CD4-positive, alpha-beta T cell (primary cell): ENCODE results near the gene MBNL3. TPM values are rescaled to one million over a fixed set of nuclear protein-coding genes. Genes with fewer than 3 reads are reported as not detected.
"Not testable (repeated sequence)": the region's sequence is repeated elsewhere in the genome, so short reads cannot be mapped to it uniquely, and the experiment has no call there.

Experiments used
- ATAC-seq: fragments of 200-7000 bp; cut with Tn5 transposase; one replicate; pipeline ENCODE4 v1.10.0; 2022; ENCODE audit warnings: mild to moderate bottlenecking; ENCODE audit not compliant: poor library complexity
- CTCF ChIA-PET: fragments of 350-600 bp; sonication (Branson Sonifier 250); formaldehyde crosslinking; loops from one replicate; lab custom pipeline; 2021; ENCODE audit warnings: antibody characterized with exemption, inconsistent platforms; lab: Charles Lee
- POLR2A ChIA-PET: fragments of 350-600 bp; sonication (Branson Sonifier 250); formaldehyde crosslinking; loops from one replicate; lab custom pipeline; 2021; ENCODE audit warnings: antibody characterized with exemption, inconsistent platforms; lab: Charles Lee
- DNase-seq, 14 experiments: peaks; one replicate each; pipeline ENCODE4 v3.0.0-alpha.2; 2013 to 2020; ENCODE audit warnings: mixed read lengths in 2 of 14
- H3K27ac ChIP-seq, 2 donors: one replicate each; pipeline versions ENCODE4 v1.5.1 to v1.7.0; 2013; ENCODE audit warnings: low read length in 2 of 2, low read depth in 1 of 2, mild to moderate bottlenecking in 1 of 2
- H3K27me3 ChIP-seq, 2 experiments: 1 replicate in 1 of 2; 2 replicates in 1 of 2; pipeline versions ENCODE4 v1.6.1 to v1.7.0; 2013; ENCODE audit warnings: low read length in 2 of 2, control low read depth in 1 of 2, mild to moderate bottlenecking in 1 of 2, moderate library complexity in 1 of 2; ENCODE audit not compliant: insufficient read depth in 2 of 2, control insufficient read depth in 1 of 2
- H3K36me3 ChIP-seq: one replicate; pipeline ENCODE4 v1.6.1; 2013; ENCODE audit warnings: low read length, control low read depth; ENCODE audit not compliant: insufficient read depth
- H3K4me1 ChIP-seq: one replicate; pipeline ENCODE4 v1.6.1; 2013; ENCODE audit warnings: low read length, control low read depth; ENCODE audit not compliant: insufficient read depth
- H3K4me3 ChIP-seq: one replicate; pipeline ENCODE4 v1.5.1; 2013; ENCODE audit warnings: mild to moderate bottlenecking, low read length, moderate library complexity
- H3K9me3 ChIP-seq, 2 experiments: 1 replicate in 1 of 2; 2 replicates in 1 of 2; pipeline versions ENCODE4 v1.6.1 to v1.7.0; 2013; ENCODE audit warnings: low read length in 2 of 2, mild to moderate bottlenecking in 2 of 2, control low read depth in 1 of 2, moderate library complexity in 1 of 2; ENCODE audit not compliant: control insufficient read depth in 1 of 2, insufficient read depth in 1 of 2
- H3K27ac Mint-ChIP-seq: one replicate; pipeline ENCODE4 v1.8.0; 2020; ENCODE audit warnings: mixed read lengths
- H3K27me3 Mint-ChIP-seq: one replicate; pipeline ENCODE4 v1.8.0; 2021; ENCODE audit warnings: mixed read lengths
- H3K36me3 Mint-ChIP-seq: one replicate; pipeline ENCODE4 v1.8.0; 2021; ENCODE audit warnings: low read depth, mixed read lengths
- H3K4me1 Mint-ChIP-seq: one replicate; pipeline ENCODE4 v1.8.0; 2021; ENCODE audit warnings: low read depth, mixed read lengths
- H3K4me3 Mint-ChIP-seq: one replicate; pipeline ENCODE4 v1.8.0; 2020; ENCODE audit warnings: mild to moderate bottlenecking, mixed read lengths
- H3K9me3 Mint-ChIP-seq: one replicate; pipeline ENCODE4 v1.8.0; 2020; ENCODE audit warnings: mixed read lengths
- intact Hi-C, 2 experiments: fragments of 100-400 bp; cut with DNase I in 1 of 2; cut with micrococcal nuclease in 1 of 2; formaldehyde crosslinking; loops; one replicate each; pipeline versions ENCODE4 v1.15.1 to v1.9.0; 2023 to 2025; cut with DNase I, micrococcal nuclease
- total RNA-seq, 174 experiments: library from RNA in 2 of 174; stranded (reverse) in 2 of 174; gene quantifications; one replicate each; pipeline ENCODE4 v1.2.3 and lab custom pipeline; 2021 to 2026
- TF ChIP-seq, protein P1 (sequence below): fragments of 200-600 bp; IDR thresholded peaks from one replicate; pipeline ENCODE4 v1.8.0; 2022; ENCODE audit warnings: antibody characterized with exemption, mild to moderate bottlenecking

The MBNL3 gene
- total RNA-seq, 2 experiments from 2014 or later: 19.0 to 19.4 TPM

DNA sequence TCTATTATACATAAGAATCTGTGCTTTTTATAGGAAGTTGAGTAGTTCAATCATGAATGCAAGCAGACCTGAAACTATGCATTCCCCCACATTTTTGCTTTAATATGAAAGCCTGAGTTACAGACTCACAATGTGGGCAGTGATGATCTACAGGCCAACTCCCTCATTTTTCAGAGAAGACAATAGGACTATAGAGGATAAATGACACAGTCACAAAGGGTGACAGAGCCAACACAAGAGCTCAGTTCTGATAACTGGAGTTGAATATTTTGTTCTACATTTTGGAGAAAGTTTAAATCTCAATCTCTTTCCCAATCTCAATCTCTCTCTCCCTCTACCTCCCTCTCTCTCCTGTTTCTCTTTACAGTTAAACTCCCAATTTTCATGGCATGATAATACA is 27.0 kb downstream of the MBNL3 start:
- TF ChIP-seq, protein P1, sequence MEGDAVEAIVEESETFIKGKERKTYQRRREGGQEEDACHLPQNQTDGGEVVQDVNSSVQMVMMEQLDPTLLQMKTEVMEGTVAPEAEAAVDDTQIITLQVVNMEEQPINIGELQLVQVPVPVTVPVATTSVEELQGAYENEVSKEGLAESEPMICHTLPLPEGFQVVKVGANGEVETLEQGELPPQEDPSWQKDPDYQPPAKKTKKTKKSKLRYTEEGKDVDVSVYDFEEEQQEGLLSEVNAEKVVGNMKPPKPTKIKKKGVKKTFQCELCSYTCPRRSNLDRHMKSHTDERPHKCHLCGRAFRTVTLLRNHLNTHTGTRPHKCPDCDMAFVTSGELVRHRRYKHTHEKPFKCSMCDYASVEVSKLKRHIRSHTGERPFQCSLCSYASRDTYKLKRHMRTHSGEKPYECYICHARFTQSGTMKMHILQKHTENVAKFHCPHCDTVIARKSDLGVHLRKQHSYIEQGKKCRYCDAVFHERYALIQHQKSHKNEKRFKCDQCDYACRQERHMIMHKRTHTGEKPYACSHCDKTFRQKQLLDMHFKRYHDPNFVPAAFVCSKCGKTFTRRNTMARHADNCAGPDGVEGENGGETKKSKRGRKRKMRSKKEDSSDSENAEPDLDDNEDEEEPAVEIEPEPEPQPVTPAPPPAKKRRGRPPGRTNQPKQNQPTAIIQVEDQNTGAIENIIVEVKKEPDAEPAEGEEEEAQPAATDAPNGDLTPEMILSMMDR: no peak
- Histone ChIP-seq H3K36me3 (no peaks in the 10 kb centered on the region), H3K27me3 (no peaks in the 10 kb centered on the region), H3K27ac (no peak overlapping the region), H3K9me3 (no peaks in the 10 kb centered on the region), H3K4me1 (no peaks in the 10 kb centered on the region), H3K4me3 (no peak overlapping the region)
- Mint-ChIP-seq H3K4me1 (no peaks in the 10 kb centered on the region), H3K4me3 (no peak overlapping the region), H3K27ac (no peak overlapping the region), H3K36me3 (no peaks in the 10 kb centered on the region), H3K27me3 (no peaks in the 10 kb centered on the region), H3K9me3 (peaks cover 3% of the 10 kb centered on the region)
- DNase-seq: no peak
- ChIA-PET POLR2A (no interaction called here), CTCF (interaction anchor here (1.4 kb wide), 1 partner anchor 15 kb away, joined by 3 read pairs; no protein-coding TSS in a partner anchor)
- no peak for ATAC-seq
- intact Hi-C loops: loop anchor here in 1 of 2 experiments (10.0 kb wide), 1 partner anchor 607 kb away; no protein-coding TSS in a partner anchor

DNA sequence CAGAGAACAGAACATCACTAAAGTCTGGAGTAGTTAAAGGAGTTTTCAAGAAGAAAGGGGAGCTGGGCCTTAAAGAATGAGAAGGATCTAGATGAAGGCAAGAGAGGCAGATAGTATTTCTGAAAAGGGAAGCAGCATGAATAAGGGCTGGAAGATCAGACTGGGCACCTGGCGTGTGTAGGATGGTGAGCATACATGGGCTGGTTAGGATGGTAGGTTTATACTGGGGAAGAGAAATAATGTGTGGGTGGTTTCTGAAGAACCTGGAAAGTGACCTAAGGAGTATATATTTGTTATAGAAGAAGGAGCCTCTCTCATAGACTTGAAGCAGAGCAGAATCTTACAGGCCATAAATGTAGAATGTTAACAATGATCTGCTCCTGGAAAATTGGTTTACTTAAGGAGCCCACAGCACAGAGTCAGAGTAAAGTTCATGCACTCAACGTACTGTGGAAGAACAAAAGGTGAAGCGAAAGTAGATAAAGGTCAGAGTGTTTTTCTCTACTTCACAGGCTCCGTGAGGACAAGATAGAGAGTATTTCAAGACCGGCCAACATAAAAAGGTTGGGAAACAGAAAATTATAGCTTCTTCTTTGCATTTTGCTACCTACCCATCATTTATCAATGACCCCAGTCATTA is 35.8 kb downstream of the MBNL3 start:
- POLR2A ChIA-PET: no interaction called here
- H3K27ac Mint-ChIP-seq: no peak overlapping the region
- no peak for ATAC-seq
- Histone ChIP-seq H3K4me1 (no peaks in the 10 kb centered on the region), H3K36me3 (no peaks in the 10 kb centered on the region), H3K27me3 (no peaks in the 10 kb centered on the region), H3K9me3 (no peaks in the 10 kb centered on the region), H3K27ac (no peak overlapping the region), H3K4me3 (no peak overlapping the region)
- TF ChIP-seq, protein P1: no peak
- no peaks in the 10 kb centered on the region for H3K27me3 Mint-ChIP-seq
- CTCF ChIA-PET: no interaction called here
- no peaks in the 10 kb centered on the region for H3K9me3 Mint-ChIP-seq
- DNase-seq: no peak
- intact Hi-C loops: no loop called here
- H3K4me3 Mint-ChIP-seq: no peak overlapping the region
- H3K36me3 Mint-ChIP-seq: peaks cover 9% of the 10 kb centered on the region
- peaks cover 7% of the 10 kb centered on the region for H3K4me1 Mint-ChIP-seq

DNA sequence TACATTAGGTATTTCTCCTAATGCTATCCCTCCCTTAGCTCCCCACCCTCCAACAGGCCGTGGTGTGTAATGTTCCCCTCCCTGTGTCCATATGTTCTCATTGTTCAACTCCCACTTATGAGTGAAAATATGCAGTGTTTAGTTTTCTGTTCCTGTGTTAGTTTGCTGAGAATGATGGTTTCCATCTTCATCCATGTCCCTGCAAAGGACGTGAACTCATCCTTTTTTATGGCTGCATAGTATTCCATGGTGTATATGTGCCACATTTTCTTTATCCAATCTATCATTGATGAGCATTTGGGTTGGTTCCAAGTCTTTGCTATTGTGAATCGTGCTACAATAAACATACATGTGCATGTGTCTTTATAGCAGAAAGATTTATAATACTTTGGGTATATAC is 42.9 kb downstream of the MBNL3 start:
- H3K4me3 Mint-ChIP-seq, H3K27ac ChIP-seq, H3K27me3 Mint-ChIP-seq, ATAC-seq, H3K4me1 ChIP-seq, CTCF ChIA-PET, H3K9me3 Mint-ChIP-seq, H3K36me3 ChIP-seq, POLR2A ChIA-PET, H3K27ac Mint-ChIP-seq, intact Hi-C loops, H3K36me3 Mint-ChIP-seq, DNase-seq, H3K4me3 ChIP-seq, H3K9me3 ChIP-seq, H3K27me3 ChIP-seq: not testable (repeated sequence)
- peaks cover 11% of the 10 kb centered on the region for H3K4me1 Mint-ChIP-seq

DNA sequence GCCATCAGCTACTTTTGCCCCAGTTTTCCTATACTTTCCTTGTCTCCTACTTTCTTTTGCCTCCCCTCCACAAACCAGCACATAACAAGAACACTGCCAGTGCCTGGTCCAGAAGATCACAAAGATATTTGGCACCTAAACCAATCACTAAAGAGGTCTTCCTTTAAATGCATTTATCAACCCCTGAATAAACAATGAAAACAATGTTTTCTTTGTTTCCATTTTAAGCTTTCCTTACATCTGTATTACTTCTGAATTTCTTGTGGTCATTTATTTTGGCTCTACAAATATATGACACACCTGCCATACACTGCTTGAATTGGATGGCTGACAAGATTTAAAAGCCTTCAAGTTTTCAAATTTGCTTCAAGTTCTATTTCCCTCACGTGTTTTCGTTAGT is 43.9 kb downstream of the MBNL3 start:
- ATAC-seq (no peak), DNase-seq (no peak)
- Mint-ChIP-seq H3K4me1 (peaks cover 11% of the 10 kb centered on the region), H3K9me3 (no peaks in the 10 kb centered on the region), H3K4me3 (no peak overlapping the region), H3K36me3 (peaks cover 4% of the 10 kb centered on the region), H3K27me3 (no peaks in the 10 kb centered on the region), H3K27ac (no peak overlapping the region)
- H3K9me3 ChIP-seq: no peaks in the 10 kb centered on the region
- TF ChIP-seq, protein P1: no peak
- ChIA-PET POLR2A (no interaction called here), CTCF (no interaction called here)
- no peaks in the 10 kb centered on the region for H3K27me3 ChIP-seq
- H3K27ac ChIP-seq: no peak overlapping the region
- no peaks in the 10 kb centered on the region for H3K4me1 ChIP-seq
- intact Hi-C loops: no loop called here
- H3K4me3 ChIP-seq: no peak overlapping the region
- no peaks in the 10 kb centered on the region for H3K36me3 ChIP-seq
